HEK293 (cell line): Measurements from ENCODE around the gene ASMTL.

Source experiments
- EGR2 ChIP-seq: fragments of 450-650 bp; formaldehyde crosslinking; IDR thresholded peaks from 2 replicates; pipeline ENCODE4 v1.5.1; 2016; ENCODE audit warnings: low read depth, missing biosample characterization, missing genetic modification characterization
- ELK4 ChIP-seq: IDR thresholded peaks from 2 replicates; pipeline ENCODE4 v1.6.1; 2011; ENCODE audit warnings: mild to moderate bottlenecking, low read depth, low read length, borderline replicate concordance
- HOXD13 ChIP-seq: sonication (generic); formaldehyde crosslinking; IDR thresholded peaks from 2 replicates; pipeline ENCODE4 v1.8.0; 2022; ENCODE audit warnings: missing genetic modification reagents, borderline replicate concordance
- KLF7 ChIP-seq: fragments of 450-650 bp; formaldehyde crosslinking; IDR thresholded peaks from 2 replicates; pipeline ENCODE4 v1.5.1; 2016; ENCODE audit warnings: missing biosample characterization, missing genetic modification characterization, borderline replicate concordance
- KLF8 ChIP-seq: fragments of 450-650 bp; formaldehyde crosslinking; IDR thresholded peaks from 2 replicates; pipeline ENCODE4 v1.5.1; 2016; ENCODE audit warnings: missing biosample characterization, missing genetic modification characterization
- MYNN ChIP-seq: fragments of 450-650 bp; formaldehyde crosslinking; IDR thresholded peaks from 2 replicates; pipeline ENCODE4 v1.5.1; 2016; ENCODE audit warnings: missing biosample characterization, missing genetic modification characterization, borderline replicate concordance
- PRDM2 ChIP-seq: fragments of 450-650 bp; formaldehyde crosslinking; IDR thresholded peaks from 2 replicates; pipeline ENCODE4 v1.5.1; 2016; ENCODE audit warnings: missing biosample characterization, missing genetic modification characterization, borderline replicate concordance
- SP2 ChIP-seq: fragments of 450-650 bp; formaldehyde crosslinking; IDR thresholded peaks from 2 replicates; pipeline ENCODE4 v1.5.1; 2016; ENCODE audit warnings: missing biosample characterization, missing genetic modification characterization
- WT1 ChIP-seq: fragments of 450-650 bp; formaldehyde crosslinking; IDR thresholded peaks from 2 replicates; pipeline ENCODE4 v1.5.1; 2016; ENCODE audit warnings: missing biosample characterization, missing genetic modification characterization
- YY1 ChIP-seq: fragments of 450-650 bp; formaldehyde crosslinking; IDR thresholded peaks from 2 replicates; pipeline ENCODE4 v1.5.1; 2018; ENCODE audit warnings: missing biosample characterization, missing genetic modification characterization
- ZBTB20 ChIP-seq: fragments of 450-650 bp; formaldehyde crosslinking; IDR thresholded peaks from 2 replicates; pipeline ENCODE4 v1.5.1; 2016; ENCODE audit warnings: missing biosample characterization, missing genetic modification characterization
- ZFP37 ChIP-seq: fragments of 450-650 bp; formaldehyde crosslinking; IDR thresholded peaks from 2 replicates; pipeline ENCODE4 v1.5.1; 2016; ENCODE audit warnings: missing biosample characterization, missing genetic modification characterization
- ZNF10 ChIP-seq: fragments of 450-650 bp; formaldehyde crosslinking; IDR thresholded peaks from 2 replicates; pipeline ENCODE4 v1.5.1; 2017; ENCODE audit warnings: missing biosample characterization, missing genetic modification characterization
- ZNF140 ChIP-seq: fragments of 450-650 bp; formaldehyde crosslinking; IDR thresholded peaks from 2 replicates; pipeline ENCODE4 v1.5.1; 2016; ENCODE audit warnings: missing biosample characterization, missing genetic modification characterization
- ZNF266 ChIP-seq: fragments of 450-650 bp; formaldehyde crosslinking; IDR thresholded peaks from 2 replicates; pipeline ENCODE4 v1.5.1; 2016; ENCODE audit warnings: missing biosample characterization, missing genetic modification characterization, low read depth
- ZNF292 ChIP-seq: fragments of 450-650 bp; formaldehyde crosslinking; IDR thresholded peaks from 2 replicates; pipeline ENCODE4 v1.5.1; 2016; ENCODE audit warnings: low read depth, missing biosample characterization, missing genetic modification characterization, borderline replicate concordance
- ZNF335 ChIP-seq: fragments of 450-650 bp; formaldehyde crosslinking; conservative IDR thresholded peaks from 2 replicates; pipeline ENCODE4 v1.5.1; 2016; ENCODE audit warnings: missing biosample characterization, missing genetic modification characterization
- ZNF341 ChIP-seq: fragments of 450-650 bp; formaldehyde crosslinking; IDR thresholded peaks from 2 replicates; pipeline ENCODE4; 2016; ENCODE audit warnings: low read depth, missing biosample characterization, missing genetic modification characterization
- ZNF362 ChIP-seq: fragments of 450-650 bp; formaldehyde crosslinking; IDR thresholded peaks from 2 replicates; pipeline ENCODE4 v1.5.1; 2016; ENCODE audit warnings: missing biosample characterization, missing genetic modification characterization
- ZNF423 ChIP-seq: fragments of 450-650 bp; formaldehyde crosslinking; IDR thresholded peaks from 2 replicates; pipeline ENCODE4 v1.5.1; 2016; ENCODE audit warnings: missing biosample characterization, missing genetic modification characterization
- ZNF518A ChIP-seq: fragments of 450-650 bp; formaldehyde crosslinking; conservative IDR thresholded peaks from 2 replicates; pipeline ENCODE4 v1.5.1; 2016; ENCODE audit warnings: low read depth, missing biosample characterization, missing genetic modification characterization
- ZNF76 ChIP-seq: fragments of 450-650 bp; formaldehyde crosslinking; IDR thresholded peaks from 2 replicates; pipeline ENCODE4; 2016; ENCODE audit warnings: low read depth, missing biosample characterization, missing genetic modification characterization, borderline replicate concordance
- ZNF837 ChIP-seq: fragments of 450-650 bp; formaldehyde crosslinking; IDR thresholded peaks from 2 replicates; pipeline ENCODE4 v1.5.1; 2016; ENCODE audit warnings: missing biosample characterization, missing genetic modification characterization
- TF ChIP-seq, protein P1 (sequence below): fragments of 450-650 bp; formaldehyde crosslinking; IDR thresholded peaks from 2 replicates; pipeline ENCODE4 v1.5.1; 2016; ENCODE audit warnings: missing biosample characterization, missing genetic modification characterization

Gene ASMTL

GRCh38 chrX:1391707-1392375 lies 60.9 kb downstream of the ASMTL start, which contains the start of gene SLC25A6 (continued):
- TF ChIP-seq ZNF362 (no peak), ZNF140 (no peak), ZNF266 (no peak), ZFP37 (tag by site-specific recombination) (peak; percentile 50; the same call in 1 of the 2 replicates), KLF8 (peak; percentile 25; the same call in 1 of the 2 replicates), ELK4 (peak; percentile 88; the same call in 1 of the 2 replicates), SP2 (tag by site-specific recombination) (peak; percentile 89), ZNF292 (tag by site-specific recombination) (no peak), ZBTB20 (tag by site-specific recombination) (no peak), ZNF518A (tag by site-specific recombination) (peak; percentile 44; the same call in 1 of the 2 replicates), ZNF423 (tag by site-specific recombination) (peak; percentile 46; the same call in 1 of the 2 replicates), PRDM2 (no peak), ZNF837 (tag by site-specific recombination) (no peak), ZNF341 (tag by site-specific recombination) (peak; percentile 87), HOXD13 (CRISPR knock-in tag) (peak; percentile 72; the same call in 1 of the 2 replicates), ZNF76 (0 out of 2 replicates have a peak, but pooled peaks have one; percentile 96), WT1 (tag by site-specific recombination) (no peak), ZNF335 (peak; percentile 82), KLF7 (tag by site-specific recombination) (0 out of 2 replicates have a peak, but pooled peaks have one; percentile 19), YY1 (tag by site-specific recombination) (peak; percentile 73; the same call in 1 of the 2 replicates), MYNN (0 out of 2 replicates have a peak, but pooled peaks have one; percentile 57), EGR2 (tag by site-specific recombination) (no peak), ZNF10 (tag by site-specific recombination) (0 out of 2 replicates have a peak, but pooled peaks have one; percentile 31)
- TF ChIP-seq, protein P1, sequence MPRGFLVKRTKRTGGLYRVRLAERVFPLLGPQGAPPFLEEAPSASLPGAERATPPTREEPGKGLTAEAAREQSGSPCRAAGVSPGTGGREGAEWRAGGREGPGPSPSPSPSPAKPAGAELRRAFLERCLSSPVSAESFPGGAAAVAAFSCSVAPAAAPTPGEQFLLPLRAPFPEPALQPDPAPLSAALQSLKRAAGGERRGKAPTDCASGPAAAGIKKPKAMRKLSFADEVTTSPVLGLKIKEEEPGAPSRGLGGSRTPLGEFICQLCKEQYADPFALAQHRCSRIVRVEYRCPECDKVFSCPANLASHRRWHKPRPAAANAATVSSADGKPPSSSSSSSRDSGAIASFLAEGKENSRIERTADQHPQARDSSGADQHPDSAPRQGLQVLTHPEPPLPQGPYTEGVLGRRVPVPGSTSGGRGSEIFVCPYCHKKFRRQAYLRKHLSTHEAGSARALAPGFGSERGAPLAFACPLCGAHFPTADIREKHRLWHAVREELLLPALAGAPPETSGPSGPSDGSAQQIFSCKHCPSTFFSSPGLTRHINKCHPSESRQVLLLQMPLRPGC (tag by site-specific recombination): peak; percentile 66; the same call in 1 of the 2 replicates
